Stimulated activated CD4-positive, alpha-beta T cell treated with anti-CD3 and anti-CD28 coated beads, Interleukin-2, amount 100 ng/mL, for 24 hours (primary cell): Measurements from ENCODE around the gene RASL10A.

Experiments used
- DNase-seq, 2 donors: peaks; one replicate each; pipeline ENCODE4 v3.0.0-alpha.2; 2020

RASL10A gene

GRCh38 chr22:29302681-29303465 is 12.6 kb downstream of the RASL10A start:
- no peak for DNase-seq

GRCh38 chr22:29302402-29302680 is 13.2 kb downstream of the RASL10A start:
- DNase-seq, result no peak

- DNase-seq, result no peak
Measured at GRCh38 chr22:29301716-29302401, 13.6 kb downstream of the RASL10A start.

GRCh38 chr22:29300807-29301601 is 14.5 kb downstream of the RASL10A start:
- DNase-seq, result no peak

- DNase-seq, result no peak
Measured at GRCh38 chr22:29300467-29300806, 15.1 kb downstream of the RASL10A start.

- DNase-seq, result no peak
Measured at GRCh38 chr22:29299136-29299900, 16.2 kb downstream of the RASL10A start.

GRCh38 chr22:29298641-29299040 is 16.9 kb downstream of the RASL10A start:
- DNase-seq, result no peak

GRCh38 chr22:29292379-29292778 is 23.1 kb downstream of the RASL10A start:
- no peak for DNase-seq

GRCh38 chr22:29291215-29291614 is 24.3 kb downstream of the RASL10A start:
- DNase-seq, result no peak

- DNase-seq, result no peak
Measured at GRCh38 chr22:29290061-29290460, 25.4 kb downstream of the RASL10A start.

GRCh38 chr22:29288837-29289236 is 26.7 kb downstream of the RASL10A start:
- DNase-seq, result no peak

- DNase-seq, result no peak
Measured at GRCh38 chr22:29284196-29284595, 31.3 kb downstream of the RASL10A start.

GRCh38 chr22:29277927-29278326 is 37.6 kb downstream of the RASL10A start:
- no peak for DNase-seq

- DNase-seq, result no peak
Measured at GRCh38 chr22:29275819-29276565, 39.5 kb downstream of the RASL10A start.

GRCh38 chr22:29275167-29275566 is 40.3 kb downstream of the RASL10A start:
- no peak for DNase-seq

GRCh38 chr22:29272624-29273023 is 42.9 kb downstream of the RASL10A start:
- DNase-seq, result no peak

GRCh38 chr22:29270475-29271271 is 44.8 kb downstream of the RASL10A start:
- DNase-seq, result no peak

- no peak for DNase-seq
Measured at GRCh38 chr22:29269731-29270474, 45.6 kb downstream of the RASL10A start.

- DNase-seq, result no peak
Measured at GRCh38 chr22:29269230-29269604, 46.3 kb downstream of the RASL10A start.

GRCh38 chr22:29268511-29269229 is 46.8 kb downstream of the RASL10A start:
- DNase-seq, result peak; percentile 38 to 59
